Glomerular visceral epithelial cell (primary cell): Measurements from ENCODE around the gene PSMD14.
"Not testable (repeated sequence)": the region's sequence is repeated elsewhere in the genome, so short reads cannot be mapped to it uniquely, and the experiment has no call there.

Experiments
- DNase-seq: peaks from one replicate; pipeline ENCODE4 v3.0.0-alpha.2; 2016; ENCODE audit errors: extremely low spot score

The PSMD14 gene

GRCh38 chr2:161308178-161308955 lies at the start of gene PSMD14:
Gene PSMD14 (plus strand): TSS chr2:161308425. CDS start chr2:161318826, 10,401 bp downstream.
- peak; percentile 96 for DNase-seq

- no peak for DNase-seq
Observed at GRCh38 chr2:161265874-161266273, 42.4 kb upstream of the PSMD14 start.

GRCh38 chr2:161269111-161269510 lies 39.1 kb upstream of the PSMD14 start:
- DNase-seq: no peak

- DNase-seq: peak; percentile 53
Observed at GRCh38 chr2:161273038-161273760, 35.0 kb upstream of the PSMD14 start.

- peak; percentile 25 for DNase-seq
Observed at GRCh38 chr2:161278564-161279229, 29.5 kb upstream of the PSMD14 start.

GRCh38 chr2:161279230-161279815 lies 28.9 kb upstream of the PSMD14 start:
- DNase-seq: not testable (repeated sequence)

GRCh38 chr2:161280906-161281323 lies 27.3 kb upstream of the PSMD14 start:
- peak; percentile 7 for DNase-seq

- DNase-seq: not testable (repeated sequence)
Observed at GRCh38 chr2:161281615-161282310, 26.5 kb upstream of the PSMD14 start.

- not testable (repeated sequence) for DNase-seq
Observed at GRCh38 chr2:161282311-161282644, 25.9 kb upstream of the PSMD14 start.

- DNase-seq: no peak
Observed at GRCh38 chr2:161283926-161284325, 24.3 kb upstream of the PSMD14 start.

GRCh38 chr2:161303535-161304050 lies 4.6 kb upstream of the PSMD14 start:
- no peak for DNase-seq

- no peak for DNase-seq
Observed at GRCh38 chr2:161306919-161307318, 1.3 kb upstream of the PSMD14 start.

- DNase-seq: no peak
Observed at GRCh38 chr2:161307676-161308075, 549 bp upstream of the PSMD14 start.

- peak; percentile 20 for DNase-seq
Observed at GRCh38 chr2:161312996-161313395, 4.8 kb downstream of the PSMD14 start.

GRCh38 chr2:161315380-161315779 lies 7.2 kb downstream of the PSMD14 start:
- no peak for DNase-seq

- no peak for DNase-seq
Observed at GRCh38 chr2:161316701-161317100, 8.5 kb downstream of the PSMD14 start.

- DNase-seq: no peak
Observed at GRCh38 chr2:161321944-161322648, 13.9 kb downstream of the PSMD14 start.

GRCh38 chr2:161324876-161325275 lies 16.7 kb downstream of the PSMD14 start:
- no peak for DNase-seq

GRCh38 chr2:161327582-161327981 lies 19.4 kb downstream of the PSMD14 start:
- no peak for DNase-seq

- no peak for DNase-seq
Observed at GRCh38 chr2:161332371-161332967, 24.2 kb downstream of the PSMD14 start.
